Measurements from ENCODE around the gene PLA2G6.

- TF ChIP-seq SIN3A (IDR thresholded peaks at IDR 0.05; ENCODE audit: borderline replicate concordance, insufficient read depth, low read length): no peak
- TF ChIP-seq REST (IDR thresholded peaks at IDR 0.05; ENCODE audit: insufficient read depth in 1 of 2, low read depth in 2 of 2, low read length in 2 of 2): no peak
- no peak for TF ChIP-seq POLR2AphosphoS5 (IDR thresholded peaks at IDR 0.05; ENCODE audit: low read depth, low read length)
- no peak for TF ChIP-seq TAF1 (IDR thresholded peaks at IDR 0.05; ENCODE audit: borderline replicate concordance, insufficient read depth, low read length)
Measured at GRCh38 chr22:38222797-38223119, 41.1 kb upstream of the PLA2G6 start.
